Omental fat pad (tissue), 4 donors: ENCODE data around the gene WDR90. TPM values are rescaled to one million over a fixed set of nuclear protein-coding genes. Genes with fewer than 3 reads are reported as not detected.

Source experiments
- ATAC-seq: fragments of 150-250 bp; one replicate; pipeline ENCODE4 v1.9.1; 2016; ENCODE audit warnings: mild to moderate bottlenecking, moderate library complexity; ENCODE audit not compliant: low FRiP score
- DNase-seq: peaks from one replicate; pipeline ENCODE4 v3.0.0-alpha.2; 2019; ENCODE audit warnings: low spot score
- total RNA-seq, 4 donors: library from RNA; depleted of rRNA; stranded (reverse); fragments of >200 nt; gene quantifications; one replicate each; pipeline ENCODE4 v1.1.0, GENCODE V29; 2016
- TF ChIP-seq, protein P1 (sequence below), 3 donors: fragments of 450-650 bp; IDR thresholded peaks; one replicate each; pipeline ENCODE4 v1.5.1; 2016 to 2017; ENCODE audit warnings: antibody characterized with exemption in 3 of 3, mild to moderate bottlenecking in 3 of 3, moderate library complexity in 2 of 3

WDR90 gene
- total RNA-seq, 4 donors from 2014 or later = 7.0 to 25.1 (median 21.2) TPM

DNA sequence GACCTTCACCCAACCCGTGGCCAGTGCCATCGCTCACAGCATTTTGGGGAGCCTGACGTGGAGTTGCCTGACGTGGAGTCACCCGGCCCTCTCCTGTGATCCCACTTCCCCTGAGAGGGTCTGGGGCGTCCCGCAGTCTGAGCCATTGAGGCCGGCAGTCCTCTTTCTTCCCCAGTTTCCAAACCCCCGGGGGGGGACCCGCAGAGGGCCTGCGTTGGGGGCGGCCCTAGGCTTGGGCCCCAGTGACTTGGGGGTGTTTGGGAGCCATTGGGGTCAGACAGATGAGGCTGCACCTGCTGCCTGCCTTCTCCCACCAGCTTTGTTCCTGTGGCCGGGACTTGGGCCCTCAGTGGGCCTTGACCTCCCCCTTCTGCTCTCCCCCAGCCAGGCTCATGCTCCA is 20.5 kb downstream of the WDR90 start:
- TF ChIP-seq, protein P1, sequence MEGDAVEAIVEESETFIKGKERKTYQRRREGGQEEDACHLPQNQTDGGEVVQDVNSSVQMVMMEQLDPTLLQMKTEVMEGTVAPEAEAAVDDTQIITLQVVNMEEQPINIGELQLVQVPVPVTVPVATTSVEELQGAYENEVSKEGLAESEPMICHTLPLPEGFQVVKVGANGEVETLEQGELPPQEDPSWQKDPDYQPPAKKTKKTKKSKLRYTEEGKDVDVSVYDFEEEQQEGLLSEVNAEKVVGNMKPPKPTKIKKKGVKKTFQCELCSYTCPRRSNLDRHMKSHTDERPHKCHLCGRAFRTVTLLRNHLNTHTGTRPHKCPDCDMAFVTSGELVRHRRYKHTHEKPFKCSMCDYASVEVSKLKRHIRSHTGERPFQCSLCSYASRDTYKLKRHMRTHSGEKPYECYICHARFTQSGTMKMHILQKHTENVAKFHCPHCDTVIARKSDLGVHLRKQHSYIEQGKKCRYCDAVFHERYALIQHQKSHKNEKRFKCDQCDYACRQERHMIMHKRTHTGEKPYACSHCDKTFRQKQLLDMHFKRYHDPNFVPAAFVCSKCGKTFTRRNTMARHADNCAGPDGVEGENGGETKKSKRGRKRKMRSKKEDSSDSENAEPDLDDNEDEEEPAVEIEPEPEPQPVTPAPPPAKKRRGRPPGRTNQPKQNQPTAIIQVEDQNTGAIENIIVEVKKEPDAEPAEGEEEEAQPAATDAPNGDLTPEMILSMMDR (IDR thresholded peaks at IDR 0.05) = no peak
- ATAC-seq (no peak), DNase-seq (no peak)

DNA sequence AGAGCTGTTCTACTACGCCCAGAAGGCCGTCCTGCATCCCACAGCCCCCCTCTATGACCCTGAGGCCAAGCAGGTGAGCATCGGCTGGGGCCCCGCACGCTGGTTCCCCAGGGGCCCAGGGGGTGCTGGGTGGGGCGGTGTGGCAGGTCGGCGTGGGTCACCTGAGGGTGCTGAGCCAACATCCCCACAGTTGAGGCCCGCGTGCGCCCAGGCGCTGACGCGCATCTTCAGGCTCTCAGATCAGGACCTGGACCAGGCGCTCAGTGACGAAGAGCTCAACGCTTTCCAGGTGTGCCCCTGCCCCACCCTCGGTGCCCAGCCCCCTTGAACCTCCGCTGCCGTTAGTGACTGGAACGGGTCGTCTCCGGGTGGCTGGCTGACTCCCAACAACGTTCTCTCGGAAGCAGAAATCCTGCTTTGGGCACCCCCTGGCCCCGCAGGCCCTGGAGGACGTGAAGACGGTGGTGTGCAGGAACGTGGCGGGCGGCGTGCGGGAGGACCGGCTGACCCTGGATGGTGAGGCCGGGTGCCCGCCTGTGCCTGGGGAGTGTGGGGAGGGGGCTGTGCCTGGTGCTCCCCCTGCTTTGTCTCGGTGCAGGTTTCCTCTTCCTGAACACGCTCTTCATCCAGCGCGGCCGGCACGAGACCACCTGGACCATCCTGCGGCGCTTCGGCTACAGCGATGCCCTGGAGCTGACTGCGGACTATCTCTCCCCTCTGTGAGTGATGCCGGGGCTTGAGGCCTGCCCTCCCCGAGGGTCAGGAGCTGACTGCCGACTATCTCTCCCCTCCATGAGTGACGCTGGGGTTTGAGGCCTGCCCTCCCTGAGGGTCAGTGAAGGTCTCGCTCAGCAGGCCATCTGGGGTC is 21.6 kb downstream of the WDR90 start:
- no peak for ATAC-seq
- TF ChIP-seq, protein P1 (IDR thresholded peaks at IDR 0.05) = no peak

GRCh38 chr16:671353-672131 is 22.4 kb downstream of the WDR90 start:
- TF ChIP-seq, protein P1 (IDR thresholded peaks at IDR 0.05) = no peak
- DNase-seq (no peak), ATAC-seq (no peak)

More for the DNA sequence above, 21.6 kb downstream of the WDR90 start:
- DNase-seq = no peak

- ATAC-seq = no peak
- TF ChIP-seq, protein P1 (IDR thresholded peaks at IDR 0.05) = no peak
- DNase-seq = no peak
These were observed 23.2 kb downstream of the WDR90 start for GRCh38 chr16:672371-672770.

- ATAC-seq (no peak), DNase-seq (no peak)
- TF ChIP-seq, protein P1 (IDR thresholded peaks at IDR 0.05) = no peak
These were observed 23.7 kb downstream of the WDR90 start for GRCh38 chr16:672851-673250.

DNA sequence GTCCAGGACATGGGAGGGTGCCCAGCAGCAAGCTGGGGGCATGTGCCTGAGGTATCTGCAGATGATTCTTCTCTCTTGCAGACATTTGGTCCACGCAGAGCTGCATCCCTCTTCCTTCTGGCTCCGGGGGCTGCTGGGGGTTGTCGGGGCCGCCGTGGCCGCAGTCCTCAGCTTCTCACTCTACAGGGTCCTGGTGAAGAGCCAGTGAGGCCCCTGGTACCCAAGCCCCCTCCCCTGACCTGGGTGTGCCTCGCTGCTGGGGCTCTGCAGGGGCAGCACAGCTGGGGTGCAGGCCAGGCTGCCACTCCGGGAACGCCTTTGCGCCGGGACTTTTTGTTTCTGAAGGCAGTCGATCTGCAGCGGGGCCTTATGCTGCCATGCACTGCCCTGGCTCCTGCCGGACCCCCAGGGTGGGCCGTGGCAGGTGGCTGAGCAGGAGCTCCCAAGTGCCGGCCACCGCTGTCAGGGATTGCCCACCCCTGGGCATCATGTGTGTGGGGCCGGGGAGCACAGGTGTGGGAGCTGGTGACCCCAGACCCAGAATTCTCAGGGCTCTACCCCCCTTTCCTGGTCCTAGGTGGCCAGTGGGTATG is 24.3 kb downstream of the WDR90 start:
- no peak for ATAC-seq
- TF ChIP-seq, protein P1 (IDR thresholded peaks at IDR 0.05) = no peak

More for the DNA sequence above, 24.3 kb downstream of the WDR90 start:
- DNase-seq = no peak
